ENCODE results near the gene DFFA.

DNA sequence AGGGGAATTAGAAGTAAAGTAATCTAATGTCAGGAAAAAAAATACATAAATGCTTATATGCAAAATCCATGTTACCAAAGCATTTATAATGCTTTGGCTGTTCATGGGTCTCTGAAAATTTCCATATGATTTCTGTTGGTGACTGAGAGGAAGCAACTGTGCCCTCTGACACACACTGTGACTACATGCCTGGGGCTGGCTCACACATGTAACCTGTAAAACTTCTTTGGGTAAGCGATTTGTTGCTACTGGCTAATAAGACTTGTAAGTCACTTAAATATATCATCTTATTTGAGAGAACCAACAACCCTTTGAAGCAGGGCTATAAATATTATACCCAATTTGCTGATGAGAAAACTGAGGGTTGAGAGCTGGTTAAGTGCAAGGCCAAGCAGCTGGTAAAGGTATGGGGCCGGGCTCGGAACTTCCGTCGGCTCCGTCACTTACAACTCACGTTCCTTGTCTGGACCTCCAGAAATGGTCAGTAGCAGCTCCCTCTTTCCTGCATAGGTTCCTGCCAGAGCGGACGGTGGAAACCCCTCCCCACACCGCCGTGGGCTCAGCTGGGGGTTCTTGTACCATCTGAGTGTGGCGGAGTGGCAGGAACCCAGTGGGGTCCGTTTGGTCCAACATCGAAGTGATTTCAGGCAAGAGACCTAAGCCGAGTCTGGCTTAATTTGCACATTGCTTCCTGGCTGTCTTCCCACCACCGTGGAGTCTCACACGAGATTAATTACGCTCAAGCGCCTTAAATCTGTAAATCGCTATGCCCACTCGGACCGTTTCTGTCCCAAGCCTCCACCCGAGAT is 714 bp downstream of the DFFA start:
- TF ChIP-seq, protein P1, sequence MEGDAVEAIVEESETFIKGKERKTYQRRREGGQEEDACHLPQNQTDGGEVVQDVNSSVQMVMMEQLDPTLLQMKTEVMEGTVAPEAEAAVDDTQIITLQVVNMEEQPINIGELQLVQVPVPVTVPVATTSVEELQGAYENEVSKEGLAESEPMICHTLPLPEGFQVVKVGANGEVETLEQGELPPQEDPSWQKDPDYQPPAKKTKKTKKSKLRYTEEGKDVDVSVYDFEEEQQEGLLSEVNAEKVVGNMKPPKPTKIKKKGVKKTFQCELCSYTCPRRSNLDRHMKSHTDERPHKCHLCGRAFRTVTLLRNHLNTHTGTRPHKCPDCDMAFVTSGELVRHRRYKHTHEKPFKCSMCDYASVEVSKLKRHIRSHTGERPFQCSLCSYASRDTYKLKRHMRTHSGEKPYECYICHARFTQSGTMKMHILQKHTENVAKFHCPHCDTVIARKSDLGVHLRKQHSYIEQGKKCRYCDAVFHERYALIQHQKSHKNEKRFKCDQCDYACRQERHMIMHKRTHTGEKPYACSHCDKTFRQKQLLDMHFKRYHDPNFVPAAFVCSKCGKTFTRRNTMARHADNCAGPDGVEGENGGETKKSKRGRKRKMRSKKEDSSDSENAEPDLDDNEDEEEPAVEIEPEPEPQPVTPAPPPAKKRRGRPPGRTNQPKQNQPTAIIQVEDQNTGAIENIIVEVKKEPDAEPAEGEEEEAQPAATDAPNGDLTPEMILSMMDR (IDR thresholded peaks at IDR 0.05), result no peak
- TF ChIP-seq POLR2A (IDR thresholded peaks at IDR 0.05), result no peak
